ENCODE data around the gene RTP1.
"Not testable (repeated sequence)": the region's sequence is repeated elsewhere in the genome, so short reads cannot be mapped to it uniquely, and the experiment has no call there.

RTP1 gene

GRCh38 chr3:187196573-187197334 is 532 bp upstream of the RTP1 start:
- FAIRE-seq (no peak), DNase-seq (ENCODE audit: low spot score) (no peak)

DNA sequence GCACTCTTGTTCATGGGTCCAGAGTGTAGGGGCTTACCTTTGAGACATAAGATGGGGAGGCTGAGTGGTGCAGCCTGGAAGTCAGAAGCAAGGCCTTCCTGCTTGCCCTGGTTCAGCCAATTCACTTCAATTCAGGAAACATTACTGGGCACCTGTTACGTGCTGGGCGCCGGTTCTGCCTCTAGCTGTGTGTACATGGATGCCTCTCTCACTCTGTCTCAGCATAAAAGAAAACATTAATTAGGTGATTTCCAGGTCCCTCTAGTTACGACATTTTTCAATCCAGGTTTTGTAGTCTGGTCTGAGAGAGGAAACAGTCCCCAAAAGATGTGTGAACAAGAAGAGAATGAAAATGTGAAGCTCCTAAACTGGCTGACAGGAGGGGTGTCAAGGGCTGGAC is 1.2 kb downstream of the RTP1 start:
- FAIRE-seq, result no peak

DNA sequence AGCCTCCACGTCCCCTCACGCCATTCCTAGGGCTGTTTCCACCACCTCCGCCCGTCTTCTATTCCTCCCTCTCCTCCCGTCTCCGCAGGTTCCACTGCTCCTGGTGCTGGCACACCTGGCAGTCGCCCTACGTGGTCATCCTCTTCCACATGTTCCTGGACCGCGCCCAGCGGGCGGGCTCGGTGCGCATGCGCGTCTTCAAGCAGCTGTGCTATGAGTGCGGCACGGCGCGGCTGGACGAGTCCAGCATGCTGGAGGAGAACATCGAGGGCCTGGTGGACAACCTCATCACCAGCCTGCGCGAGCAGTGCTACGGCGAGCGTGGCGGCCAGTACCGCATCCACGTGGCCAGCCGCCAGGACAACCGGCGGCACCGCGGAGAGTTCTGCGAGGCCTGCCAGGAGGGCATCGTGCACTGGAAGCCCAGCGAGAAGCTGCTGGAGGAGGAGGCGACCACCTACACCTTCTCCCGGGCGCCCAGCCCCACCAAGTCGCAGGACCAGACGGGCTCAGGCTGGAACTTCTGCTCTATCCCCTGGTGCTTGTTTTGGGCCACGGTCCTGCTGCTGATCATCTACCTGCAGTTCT is 2.3 kb downstream of the RTP1 start:
- FAIRE-seq; DNase-seq (ENCODE audit: low spot score): not testable (repeated sequence)

More for the DNA sequence above, 1.2 kb downstream of the RTP1 start:
- no peak for DNase-seq (ENCODE audit: low spot score)

GRCh38 chr3:187205683-187206082 is 8.4 kb downstream of the RTP1 start:
- no peak for DNase-seq (ENCODE audit: low spot score)
- FAIRE-seq, result no peak

- FAIRE-seq (no peak), DNase-seq (ENCODE audit: low spot score) (no peak)
Measured at GRCh38 chr3:187207062-187207461, 9.8 kb downstream of the RTP1 start.

DNA sequence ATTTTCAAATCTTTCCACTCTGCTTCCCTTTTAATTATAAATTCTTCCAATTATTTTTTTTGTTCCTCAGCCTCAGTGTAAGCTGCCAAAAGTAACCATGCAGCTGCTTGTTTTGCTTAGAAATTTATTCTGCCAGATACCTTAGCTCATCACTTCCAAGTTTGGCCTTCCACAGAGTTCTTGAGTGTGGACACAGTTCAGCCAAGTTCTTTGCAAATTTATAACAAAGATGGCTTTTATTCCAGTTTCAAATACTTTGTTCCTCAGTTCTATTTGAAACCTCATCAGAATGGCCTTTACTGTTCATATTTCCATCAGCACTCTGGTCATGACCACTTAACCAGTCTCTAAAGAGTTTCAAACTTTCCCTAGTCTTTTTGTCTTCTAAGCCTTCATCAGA is 10.3 kb downstream of the RTP1 start:
- no peak for DNase-seq (ENCODE audit: low spot score)
- FAIRE-seq, result no peak

GRCh38 chr3:187208159-187208558 is 10.9 kb downstream of the RTP1 start:
- no peak for FAIRE-seq
- peak; percentile 52 for DNase-seq (ENCODE audit: low spot score)

GRCh38 chr3:187209491-187209890 is 12.2 kb downstream of the RTP1 start:
- DNase-seq (ENCODE audit: low spot score), result no peak

GRCh38 chr3:187210091-187210490 is 12.8 kb downstream of the RTP1 start:
- no peak for FAIRE-seq
- DNase-seq (ENCODE audit: low spot score), result no peak

More at GRCh38 chr3:187209491-187209890, 12.2 kb downstream of the RTP1 start:
- no peak for FAIRE-seq

- FAIRE-seq (no peak), DNase-seq (ENCODE audit: low spot score) (no peak)
Measured at GRCh38 chr3:187210545-187211327, 13.4 kb downstream of the RTP1 start.

- DNase-seq (ENCODE audit: low spot score) (peak; percentile 48), FAIRE-seq (no peak)
Measured at GRCh38 chr3:187211532-187212195, 14.4 kb downstream of the RTP1 start.

DNA sequence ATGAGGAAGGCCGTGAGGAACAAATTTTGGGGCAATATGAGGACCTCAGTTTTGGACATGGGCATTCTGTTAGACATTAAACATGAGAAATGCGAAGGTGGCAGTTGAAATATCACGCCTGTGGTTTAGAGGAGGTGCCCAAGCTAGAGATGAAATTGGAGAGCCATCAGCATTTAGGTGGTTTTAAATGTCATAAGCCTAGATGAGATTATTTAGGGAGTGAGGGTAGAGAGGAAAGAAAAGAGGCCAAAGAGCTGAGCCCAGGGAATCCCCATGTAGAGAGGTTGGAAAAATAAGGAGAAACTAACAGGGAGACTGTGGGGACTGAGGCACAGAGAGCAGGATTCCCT is 14.9 kb downstream of the RTP1 start:
- DNase-seq (ENCODE audit: low spot score) (no peak), FAIRE-seq (no peak)

- FAIRE-seq (no peak), DNase-seq (ENCODE audit: low spot score) (no peak)
Measured at GRCh38 chr3:187212705-187213104, 15.4 kb downstream of the RTP1 start.

GRCh38 chr3:187213616-187214015 is 16.3 kb downstream of the RTP1 start:
- no peak for FAIRE-seq

DNA sequence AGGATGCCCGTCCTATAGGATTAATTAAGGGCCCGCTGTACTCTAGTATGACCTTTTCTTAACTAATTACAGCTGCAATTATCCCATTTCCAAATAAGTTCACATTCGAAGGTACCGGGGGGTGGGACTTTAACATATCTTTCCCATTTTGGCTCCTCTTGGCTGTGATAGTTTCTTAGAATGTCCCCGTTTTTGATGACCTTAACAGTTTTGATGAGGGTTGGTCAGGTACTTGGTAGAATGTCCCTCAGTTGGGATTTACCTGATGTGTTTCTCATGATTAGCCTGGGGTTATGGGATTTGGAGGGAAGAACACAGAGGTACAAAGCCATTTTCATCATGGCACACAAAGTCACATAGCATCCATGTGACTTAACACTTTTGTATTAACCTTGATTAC is 18.2 kb downstream of the RTP1 start:
- FAIRE-seq (no peak), DNase-seq (ENCODE audit: low spot score) (no peak)

More at GRCh38 chr3:187213616-187214015, 16.3 kb downstream of the RTP1 start:
- DNase-seq (ENCODE audit: low spot score), result no peak

DNA sequence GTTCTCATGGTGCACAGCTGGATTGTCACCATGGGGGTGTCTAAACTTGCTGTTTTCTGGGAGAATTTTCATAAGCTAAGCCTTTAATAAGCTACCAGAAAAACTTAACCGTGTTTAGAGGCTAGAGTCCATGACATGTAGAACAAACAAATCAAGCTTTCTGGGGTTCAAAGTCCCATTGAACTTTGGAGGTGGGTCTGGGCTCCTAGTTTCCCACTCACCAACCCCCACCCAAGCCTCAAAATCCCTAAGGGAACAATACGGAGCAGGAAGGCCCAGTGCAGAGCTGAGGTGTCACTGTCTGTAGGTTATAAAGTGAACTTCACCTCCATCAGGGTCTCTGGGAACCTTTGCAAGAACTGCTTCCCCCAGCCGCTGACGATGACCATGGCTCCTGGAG is 25.5 kb downstream of the RTP1 start:
- DNase-seq (ENCODE audit: low spot score), result no peak
- no peak for FAIRE-seq

DNA sequence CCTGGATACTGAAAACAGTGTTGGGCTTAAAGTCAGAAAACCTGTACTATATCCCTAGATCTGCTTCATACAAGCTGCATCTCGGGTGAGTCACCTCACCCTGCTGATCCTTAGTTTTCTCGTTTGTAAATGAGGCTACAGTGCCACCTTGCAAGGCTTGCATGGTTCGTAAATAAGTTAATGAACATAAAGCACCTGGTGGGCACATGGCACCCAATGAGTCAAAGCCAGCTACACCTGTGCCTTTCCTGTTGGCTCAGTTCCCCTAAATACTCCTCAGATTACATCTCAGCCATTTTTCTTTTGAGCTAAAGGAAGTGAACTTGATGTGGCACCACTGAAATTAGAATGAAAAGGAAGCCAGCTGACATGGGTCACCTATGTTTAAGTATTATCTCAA is 26.5 kb downstream of the RTP1 start:
- FAIRE-seq (no peak), DNase-seq (ENCODE audit: low spot score) (no peak)

- FAIRE-seq, result peak; percentile 27
Measured at GRCh38 chr3:187227658-187228258, 30.5 kb downstream of the RTP1 start.

GRCh38 chr3:187228740-187229139 is 31.5 kb downstream of the RTP1 start:
- no peak for FAIRE-seq
- DNase-seq (ENCODE audit: low spot score), result no peak

More at GRCh38 chr3:187227658-187228258, 30.5 kb downstream of the RTP1 start:
- peak; percentile 43 for DNase-seq (ENCODE audit: low spot score)

DNA sequence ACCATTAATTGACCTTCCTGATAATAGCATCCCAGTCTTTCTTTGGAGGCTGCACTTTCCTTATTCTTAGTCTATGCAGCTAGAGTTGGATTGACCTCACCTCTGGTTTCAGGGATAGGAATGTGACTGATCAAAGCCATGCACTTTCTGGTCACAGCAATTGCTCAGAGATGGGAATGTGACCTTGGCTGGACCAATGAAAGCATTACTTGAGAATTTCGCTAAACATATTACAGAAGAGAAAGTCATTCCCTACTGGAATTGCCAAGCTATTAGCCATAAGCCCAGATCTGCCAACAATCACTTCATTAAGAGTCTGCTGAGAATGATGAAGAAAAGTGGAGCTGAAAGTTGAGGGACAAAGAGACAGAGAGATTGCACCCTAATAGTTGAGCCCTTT is 32.7 kb downstream of the RTP1 start:
- no peak for DNase-seq (ENCODE audit: low spot score)
- FAIRE-seq, result no peak

- FAIRE-seq, result no peak
- no peak for DNase-seq (ENCODE audit: low spot score)
Measured at GRCh38 chr3:187236962-187237361, 39.7 kb downstream of the RTP1 start.
